Measurements from ENCODE around the gene BAG1.

DNA sequence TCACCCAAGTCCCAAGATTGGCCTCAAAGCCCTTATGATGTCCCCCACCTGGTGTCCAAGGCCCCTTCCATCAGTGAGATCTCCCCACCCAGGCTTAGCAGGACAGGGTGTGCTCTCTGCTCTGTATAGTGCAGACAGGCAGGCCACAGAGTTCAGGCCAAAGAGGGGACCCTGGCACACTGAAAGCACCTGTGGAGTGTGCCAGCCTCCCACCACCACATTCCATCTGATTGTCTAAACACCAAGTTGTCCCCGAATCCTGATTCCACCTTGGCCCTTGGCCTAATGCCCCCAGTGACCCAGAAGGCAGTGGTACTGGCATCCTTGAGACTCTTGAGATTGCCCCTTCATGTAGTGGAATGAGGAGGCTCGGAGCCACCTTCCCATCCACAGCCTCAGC lies 19.2 kb downstream of the BAG1 start:
- TF ChIP-seq, protein P1, sequence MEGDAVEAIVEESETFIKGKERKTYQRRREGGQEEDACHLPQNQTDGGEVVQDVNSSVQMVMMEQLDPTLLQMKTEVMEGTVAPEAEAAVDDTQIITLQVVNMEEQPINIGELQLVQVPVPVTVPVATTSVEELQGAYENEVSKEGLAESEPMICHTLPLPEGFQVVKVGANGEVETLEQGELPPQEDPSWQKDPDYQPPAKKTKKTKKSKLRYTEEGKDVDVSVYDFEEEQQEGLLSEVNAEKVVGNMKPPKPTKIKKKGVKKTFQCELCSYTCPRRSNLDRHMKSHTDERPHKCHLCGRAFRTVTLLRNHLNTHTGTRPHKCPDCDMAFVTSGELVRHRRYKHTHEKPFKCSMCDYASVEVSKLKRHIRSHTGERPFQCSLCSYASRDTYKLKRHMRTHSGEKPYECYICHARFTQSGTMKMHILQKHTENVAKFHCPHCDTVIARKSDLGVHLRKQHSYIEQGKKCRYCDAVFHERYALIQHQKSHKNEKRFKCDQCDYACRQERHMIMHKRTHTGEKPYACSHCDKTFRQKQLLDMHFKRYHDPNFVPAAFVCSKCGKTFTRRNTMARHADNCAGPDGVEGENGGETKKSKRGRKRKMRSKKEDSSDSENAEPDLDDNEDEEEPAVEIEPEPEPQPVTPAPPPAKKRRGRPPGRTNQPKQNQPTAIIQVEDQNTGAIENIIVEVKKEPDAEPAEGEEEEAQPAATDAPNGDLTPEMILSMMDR (IDR thresholded peaks at IDR 0.05), result no peak
- no peak for TF ChIP-seq POLR2A (IDR thresholded peaks at IDR 0.05)

Measured in gastroesophageal sphincter (tissue), 3 donors.